Tibial artery (tissue), 4 donors: ENCODE measurements around the gene TTC28.

Experiments used
- DNase-seq, 2 donors: peaks; one replicate each; pipeline ENCODE4 v3.0.0-alpha.2; 2019
- H3K27ac ChIP-seq, 2 donors: fragments of 200-600 bp; sonication (generic) in 1 of 2; 1 replicate in 1 of 2; 2 replicates in 1 of 2; pipeline ENCODE4 v1.5.1; 2018 to 2019; ENCODE audit warnings: mild to moderate bottlenecking in 1 of 2
- H3K27me3 ChIP-seq, 2 donors: fragments of 200-600 bp; sonication (generic) in 1 of 2; one replicate each; pipeline versions ENCODE4 v1.5.1 to v1.6.0; 2016 to 2019
- H3K36me3 ChIP-seq, 3 donors: fragments of 200-600 bp; sonication (generic) in 2 of 3; one replicate each; pipeline ENCODE4 v1.5.1; 2016 to 2019; ENCODE audit warnings: mild to moderate bottlenecking in 2 of 3
- H3K4me1 ChIP-seq, 4 donors: fragments of 200-600 bp; sonication (generic) in 2 of 4; 1 replicate in 3 of 4; 2 replicates in 1 of 4; pipeline ENCODE4 v1.5.1; 2016 to 2019
- H3K4me3 ChIP-seq, 2 donors: fragments of 200-600 bp; sonication (generic) in 1 of 2; 1 replicate in 1 of 2; 2 replicates in 1 of 2; pipeline ENCODE4 v1.5.1; 2018 to 2019; ENCODE audit warnings: mild to moderate bottlenecking in 2 of 2
- H3K9me3 ChIP-seq, 3 donors: fragments of 200-600 bp; sonication (generic) in 1 of 3; one replicate each; pipeline ENCODE4 v1.5.1; 2016 to 2019
- CTCF ChIP-seq, 2 experiments: fragments of 200-600 bp in 1 of 2; fragments of 450-650 bp in 1 of 2; IDR thresholded peaks; one replicate each; pipeline ENCODE4 v1.5.1; 2017 to 2019; ENCODE audit warnings: antibody characterized with exemption in 2 of 2, mild to moderate bottlenecking in 1 of 2, moderate library complexity in 1 of 2
- intact Hi-C: fragments of 100-400 bp; cut with DNase I; formaldehyde crosslinking; loops from one replicate; pipeline ENCODE4 v1.15.0; 2023; ENCODE audit warnings: low total_unique reads

The TTC28 gene

GRCh38 chr22:28394513-28395110, 285.0 kb downstream of the TTC28 start:
- DNase-seq = no peak
- intact Hi-C loops = no loop called here
- Histone ChIP-seq H3K27ac (no peak overlapping the region), H3K36me3 (no peaks in the 10 kb centered on the region), H3K4me1 (peaks cover 0 to 17% (median 13%) of the 10 kb centered on the region in 4 donors), H3K9me3 (no peaks in the 10 kb centered on the region), H3K27me3 (no peaks in the 10 kb centered on the region), H3K4me3 (no peak overlapping the region)
- TF ChIP-seq CTCF (IDR thresholded peaks at IDR 0.05) = no peak

- no peak for DNase-seq
- H3K4me3 ChIP-seq = no peak overlapping the region
Measured at GRCh38 chr22:28381429-28382167, 298.0 kb downstream of the TTC28 start.

GRCh38 chr22:28379951-28380350, 299.7 kb downstream of the TTC28 start:
- DNase-seq = no peak
- no peak overlapping the region for H3K27ac ChIP-seq
- no peaks in the 10 kb centered on the region for H3K9me3 ChIP-seq
- H3K36me3 ChIP-seq = no peaks in the 10 kb centered on the region
- H3K27me3 ChIP-seq = no peaks in the 10 kb centered on the region
- intact Hi-C loops = no loop called here
- peaks cover 0 to 44% (median 17%) of the 10 kb centered on the region in 4 donors for H3K4me1 ChIP-seq
- H3K4me3 ChIP-seq = no peak overlapping the region
- TF ChIP-seq CTCF (IDR thresholded peaks at IDR 0.05) = no peak

More at GRCh38 chr22:28381429-28382167, 298.0 kb downstream of the TTC28 start:
- no peaks in the 10 kb centered on the region for H3K36me3 ChIP-seq
- H3K9me3 ChIP-seq = no peaks in the 10 kb centered on the region
- H3K4me1 ChIP-seq = peaks cover 0 to 31% (median 13%) of the 10 kb centered on the region in 4 donors
- intact Hi-C loops = no loop called here
- no peaks in the 10 kb centered on the region for H3K27me3 ChIP-seq
- TF ChIP-seq CTCF (IDR thresholded peaks at IDR 0.05) = no peak
- peak overlapping the region in 1 of 2 donors; percentile 22 for H3K27ac ChIP-seq

- Histone ChIP-seq H3K4me1 (peaks cover 0 to 49% (median 17%) of the 10 kb centered on the region in 4 donors), H3K9me3 (no peaks in the 10 kb centered on the region), H3K27me3 (no peaks in the 10 kb centered on the region), H3K27ac (no peak overlapping the region), H3K36me3 (no peaks in the 10 kb centered on the region), H3K4me3 (no peak overlapping the region)
- DNase-seq = no peak
- intact Hi-C loops = no loop called here
- TF ChIP-seq CTCF (IDR thresholded peaks at IDR 0.05) = no peak
Measured at GRCh38 chr22:28379075-28379779, 300.4 kb downstream of the TTC28 start.

- Histone ChIP-seq H3K36me3 (no peaks in the 10 kb centered on the region), H3K4me1 (peaks cover 0 to 49% (median 20%) of the 10 kb centered on the region in 4 donors), H3K27me3 (no peaks in the 10 kb centered on the region), H3K4me3 (no peak overlapping the region), H3K9me3 (no peaks in the 10 kb centered on the region), H3K27ac (no peak overlapping the region)
- no peak for TF ChIP-seq CTCF (IDR thresholded peaks at IDR 0.05)
- no peak for DNase-seq
- intact Hi-C loops = no loop called here
Measured at GRCh38 chr22:28375761-28376534, 303.7 kb downstream of the TTC28 start.
